HG03342 (cell line): ENCODE data around the gene NRAS.

Experiments
- ATAC-seq: cut with Tn5 transposase; IDR thresholded peaks from one replicate; pipeline ENCODE4 v1.9.1; 2021; ENCODE audit warnings: mild to moderate bottlenecking, moderate library complexity; ENCODE audit not compliant: unreplicated experiment

NRAS gene

GRCh38 chr1:114728553-114728952 is 12.0 kb upstream of the NRAS start:
- no peak for ATAC-seq

- no peak for ATAC-seq
Observed at GRCh38 chr1:114725230-114725629, 8.7 kb upstream of the NRAS start.

DNA sequence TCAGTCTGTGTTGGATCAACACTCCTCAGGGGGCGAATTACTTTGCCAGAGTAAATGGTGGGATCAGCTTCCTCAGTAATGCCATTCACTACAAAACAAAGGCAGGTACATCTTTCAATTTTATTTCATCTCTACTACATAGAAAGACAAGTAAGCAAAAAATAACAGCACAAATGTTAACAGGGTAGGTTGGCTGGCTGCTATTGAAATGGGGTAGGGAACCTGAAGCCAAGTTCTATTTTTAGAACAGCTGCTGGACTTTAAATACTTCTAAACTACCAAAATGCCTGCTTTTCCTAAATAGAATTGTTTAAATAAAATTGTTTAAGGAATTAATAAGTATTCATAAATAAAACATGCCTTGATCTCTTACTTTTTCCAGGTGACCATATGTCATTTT is 7.3 kb upstream of the NRAS start:
- no peak for ATAC-seq

DNA sequence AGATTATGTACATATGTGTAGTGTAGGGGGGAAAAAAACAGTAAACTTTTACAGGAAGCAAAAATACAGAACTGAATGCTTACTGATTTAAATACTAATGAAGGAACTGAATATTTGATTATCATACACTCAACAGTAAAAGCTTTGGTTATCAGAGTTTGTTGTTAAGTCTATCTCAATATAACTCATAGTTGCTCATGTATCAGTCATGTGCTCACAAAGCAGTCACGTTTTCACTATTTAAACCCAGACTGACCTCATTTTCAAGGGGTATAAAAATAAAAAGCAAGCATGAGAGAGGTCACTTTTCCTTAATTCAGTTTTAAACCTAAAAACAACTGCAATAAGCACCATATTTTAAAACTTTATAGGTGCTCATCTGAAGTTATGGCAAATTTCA is 6.9 kb upstream of the NRAS start:
- no peak for ATAC-seq

- no peak for ATAC-seq
Observed at GRCh38 chr1:114720492-114720891, 3.9 kb upstream of the NRAS start.

DNA sequence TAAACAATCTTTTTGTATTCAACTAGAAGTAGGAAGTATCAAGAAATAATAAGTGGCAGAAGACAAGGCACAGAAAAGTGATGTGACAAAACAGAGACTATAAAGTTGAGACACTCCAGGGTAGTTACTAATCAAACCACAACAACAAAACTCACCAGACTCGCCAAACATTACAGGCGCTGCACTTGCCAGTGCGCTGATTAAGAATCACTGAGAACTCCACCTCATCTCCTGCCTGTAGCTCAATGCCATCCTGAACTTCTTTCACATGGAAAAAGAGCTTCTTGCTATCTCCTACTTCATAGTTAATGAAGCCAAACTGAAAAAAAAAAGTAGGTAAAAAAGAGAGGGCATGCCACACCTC is 2.8 kb upstream of the NRAS start:
- ATAC-seq: no peak

DNA sequence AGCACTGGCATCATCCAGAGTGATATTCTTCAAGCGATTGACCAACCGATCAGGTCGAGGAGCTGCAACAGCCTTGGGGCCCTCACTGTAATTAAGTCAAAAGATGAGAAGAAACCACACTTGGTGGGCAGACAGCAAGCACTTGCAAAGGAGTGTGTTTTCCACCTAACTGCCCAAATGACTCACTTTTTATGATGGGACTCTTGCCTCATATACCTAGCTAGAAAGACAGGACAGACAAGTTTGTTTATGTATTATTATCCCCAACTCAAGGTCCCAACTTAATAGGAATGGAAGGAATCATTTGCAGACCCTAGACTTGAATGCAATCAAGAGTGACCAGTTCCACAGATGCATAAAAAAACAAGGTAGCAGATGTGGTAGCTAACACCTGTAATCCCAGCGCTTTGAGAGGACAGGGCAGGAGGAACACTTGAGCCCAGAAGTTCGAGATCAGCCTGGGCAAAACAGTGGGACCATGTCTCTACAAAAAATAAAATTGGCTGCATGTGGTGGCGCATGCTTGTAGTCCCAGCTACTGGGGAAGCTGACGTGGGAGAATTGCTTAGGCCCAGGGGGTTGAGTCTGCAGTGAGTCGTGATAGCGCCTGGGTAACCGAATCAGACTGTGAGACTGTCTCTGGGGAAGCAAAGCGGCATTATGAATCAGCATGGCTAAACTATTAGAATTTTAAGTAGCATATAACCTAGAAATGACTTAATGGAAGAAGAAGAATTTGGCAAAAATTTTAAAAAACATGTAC is 2.3 kb upstream of the NRAS start:
- no peak for ATAC-seq

- ATAC-seq: peak; percentile 12
Observed at GRCh38 chr1:114715952-114716303, 643 bp downstream of the NRAS start.

DNA sequence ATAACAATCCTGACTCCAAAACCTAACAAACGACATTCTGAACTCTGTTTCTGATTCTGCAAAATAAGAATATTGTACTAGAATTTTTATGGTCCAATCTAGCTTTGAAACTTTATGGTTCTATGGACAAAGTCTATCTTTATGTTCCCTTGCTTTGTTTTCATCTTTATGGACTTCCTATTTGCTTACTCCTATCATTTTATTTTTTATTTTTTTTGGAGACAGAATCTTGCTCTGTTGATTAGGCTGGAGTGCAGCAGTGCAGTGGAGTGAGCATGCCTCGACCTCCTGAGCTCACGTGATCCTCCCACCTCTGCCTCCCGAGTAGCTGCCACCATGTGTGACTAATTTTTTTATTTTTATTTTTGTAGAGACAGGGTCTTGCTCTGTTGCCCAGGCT is 3.6 kb downstream of the NRAS start:
- no peak for ATAC-seq

GRCh38 chr1:114710360-114710759 is 6.2 kb downstream of the NRAS start:
- no peak for ATAC-seq

DNA sequence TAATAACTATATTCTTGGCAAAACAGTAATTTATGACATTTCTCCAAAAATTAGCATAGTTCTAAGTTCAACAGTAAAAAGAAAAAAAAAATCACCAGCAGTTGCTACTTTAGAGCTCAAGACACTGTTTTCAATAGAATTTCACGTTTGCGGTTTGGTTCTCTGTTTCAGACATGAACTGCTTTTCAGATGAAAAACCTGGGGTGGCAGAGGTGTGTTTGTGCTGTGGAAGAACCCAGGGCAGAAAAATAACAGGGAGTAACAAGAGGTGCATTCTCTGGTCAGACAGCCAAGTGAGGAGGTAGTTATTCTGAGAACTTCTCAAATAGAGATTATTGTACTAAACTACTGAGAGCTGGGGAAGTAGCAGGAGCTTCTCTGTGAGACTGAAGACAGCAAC is 9.0 kb downstream of the NRAS start:
- ATAC-seq: no peak

GRCh38 chr1:114703242-114703641 is 13.3 kb downstream of the NRAS start:
- no peak for ATAC-seq

DNA sequence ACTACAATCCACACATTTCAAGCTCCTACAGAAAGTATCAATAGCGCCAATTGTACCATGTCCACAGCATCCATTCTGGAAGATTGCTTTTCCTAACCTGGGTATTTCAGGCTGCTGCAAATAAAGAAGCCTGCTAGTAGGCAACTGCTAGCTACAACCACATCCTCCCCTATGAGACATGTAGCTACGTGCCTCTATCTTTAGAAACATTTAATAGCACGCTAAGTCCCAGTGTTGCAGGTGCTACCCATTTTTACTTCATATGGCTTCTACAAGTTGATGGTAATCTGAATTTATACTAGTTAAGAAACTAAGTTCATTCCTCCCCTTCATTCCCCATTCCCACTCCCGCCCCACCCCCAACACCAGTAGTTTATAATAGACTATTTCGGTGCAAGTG is 13.8 kb downstream of the NRAS start:
- ATAC-seq: no peak

DNA sequence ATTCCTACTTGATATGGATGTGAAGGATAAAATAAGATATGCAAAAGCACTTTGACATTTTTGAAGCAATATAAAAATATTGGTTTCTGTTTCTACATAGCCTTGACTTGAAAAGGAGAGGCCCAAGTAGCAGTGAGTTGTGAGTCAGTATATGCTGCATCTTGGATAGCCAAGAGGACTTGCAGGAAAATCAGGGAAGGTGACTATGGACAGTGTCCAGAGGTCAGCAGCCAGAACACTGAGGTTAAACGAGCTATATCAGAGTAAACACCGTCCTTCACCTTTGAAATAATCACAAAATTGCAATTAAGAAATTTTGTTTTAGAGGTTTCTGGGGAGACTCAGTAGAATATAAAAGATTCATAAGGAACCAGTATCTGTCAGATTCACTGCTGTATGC is 14.6 kb downstream of the NRAS start:
- ATAC-seq: no peak

GRCh38 chr1:114700036-114700600 is 16.5 kb downstream of the NRAS start:
- no peak for ATAC-seq

- no peak for ATAC-seq
Observed at GRCh38 chr1:114696810-114697209, 19.8 kb downstream of the NRAS start.

DNA sequence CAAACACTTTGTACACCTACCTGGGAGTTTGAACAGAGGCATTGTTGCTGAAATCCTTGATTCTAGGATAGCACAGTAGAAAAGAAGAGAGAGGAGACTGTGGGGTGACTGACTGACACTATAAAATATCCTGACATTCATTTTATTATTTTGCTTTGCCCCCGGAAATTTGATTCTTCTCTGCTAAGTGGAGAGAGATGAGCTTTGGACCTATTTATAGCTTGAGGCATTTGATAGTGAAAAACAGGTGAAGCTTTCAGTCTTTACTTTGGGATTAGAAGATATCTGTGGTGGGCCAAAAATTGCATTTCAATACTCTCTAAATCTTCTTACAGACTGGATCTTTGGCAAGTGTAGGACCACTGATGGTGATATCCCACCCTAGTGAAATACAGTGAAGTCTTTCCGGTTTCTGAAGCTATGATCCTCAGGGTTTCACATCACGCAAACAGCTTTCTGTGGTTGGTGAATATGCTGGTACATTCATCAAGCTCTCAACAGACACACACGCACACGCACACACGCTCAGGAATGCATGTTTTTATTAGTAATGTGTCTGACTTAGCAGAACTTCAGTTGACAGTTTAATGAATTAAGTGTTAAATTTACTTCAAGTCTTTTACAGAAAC is 21.0 kb downstream of the NRAS start, which contains the start of gene AMPD1:
TSS of gene AMPD1 (minus strand) at position 117 of the 629 bp plus-strand sequence. CDS start at position 42, 75 bp downstream.
- no peak for ATAC-seq

DNA sequence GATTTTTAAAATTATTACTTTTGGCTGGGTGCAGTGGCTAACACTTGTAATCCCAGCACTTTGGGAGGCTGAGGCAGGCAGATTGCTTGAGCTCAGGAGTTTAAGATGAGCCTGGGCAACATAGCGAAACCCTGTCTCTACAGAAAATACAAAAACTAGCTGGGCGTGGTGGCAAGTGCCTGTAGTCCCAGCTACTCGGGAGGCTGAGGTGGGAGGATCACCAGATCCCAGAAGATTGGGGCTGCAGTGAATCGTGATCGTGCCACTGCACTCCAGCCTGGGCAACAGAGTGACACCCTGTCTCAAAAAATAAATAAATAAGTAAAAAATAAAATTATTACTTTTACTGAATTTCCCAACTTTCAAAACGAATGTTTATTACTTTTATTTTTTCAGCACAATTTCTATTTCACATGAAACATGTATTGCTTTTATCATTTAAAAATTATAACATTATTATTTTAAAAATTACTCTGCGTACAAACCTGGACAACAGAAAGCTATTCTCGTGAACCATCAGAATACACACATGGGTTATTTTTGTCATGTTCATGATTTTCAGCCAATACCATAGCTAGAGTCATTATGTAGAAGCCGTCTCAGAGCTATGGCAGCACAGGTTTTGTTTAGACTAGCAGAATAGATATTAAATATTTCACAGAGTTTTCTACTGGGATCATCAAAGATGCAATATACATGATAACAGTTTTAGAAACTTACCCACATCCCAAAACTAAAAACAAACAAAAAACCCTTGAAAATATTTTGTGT is 21.8 kb downstream of the NRAS start:
- no peak for ATAC-seq

- no peak for ATAC-seq
Observed at GRCh38 chr1:114692947-114693346, 23.6 kb downstream of the NRAS start.

DNA sequence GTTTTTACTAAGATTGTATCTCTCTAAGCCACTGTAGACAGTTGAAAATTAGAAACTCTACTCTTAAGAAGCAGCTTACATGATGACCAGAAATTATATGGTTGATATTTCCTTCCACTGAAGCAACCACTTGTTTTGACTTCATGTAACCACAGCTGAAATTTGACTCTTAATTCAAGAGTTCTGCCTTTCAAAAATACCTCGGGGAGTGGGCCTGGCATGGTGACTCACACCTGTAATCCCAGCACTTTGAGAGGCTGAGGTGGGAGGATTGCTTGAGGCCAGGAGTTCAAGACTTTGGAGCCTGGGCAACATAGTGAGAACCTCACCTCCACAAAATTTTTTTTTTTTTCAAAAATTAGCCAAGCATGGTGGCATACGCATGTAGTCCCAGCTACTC is 25.5 kb downstream of the NRAS start:
- no peak for ATAC-seq

DNA sequence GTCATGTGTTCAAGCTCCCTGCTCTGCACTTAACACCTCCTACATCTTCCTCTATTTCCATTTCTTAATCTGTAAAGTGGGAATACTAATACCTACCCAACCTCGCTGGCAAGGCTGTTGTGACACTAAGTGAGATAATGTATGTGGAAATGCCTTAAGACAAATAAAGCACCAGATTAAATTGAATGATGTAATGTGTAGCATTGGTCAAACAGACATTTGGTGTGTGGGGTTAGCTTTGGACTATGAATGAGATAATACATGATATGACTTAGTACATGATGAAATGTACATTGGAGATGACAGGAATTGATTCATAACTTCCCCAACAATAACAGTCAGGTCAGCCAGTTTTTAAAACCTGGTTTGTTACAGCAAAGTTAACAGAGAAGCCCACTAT is 26.4 kb downstream of the NRAS start:
- no peak for ATAC-seq

- ATAC-seq: no peak
Observed at GRCh38 chr1:114688526-114688925, 28.0 kb downstream of the NRAS start.
